A673 (cell line): Measurements from ENCODE around the gene TFF2.

Experiments
- EZH2 ChIP-seq: fragments of 200-600 bp; sonication (generic); IDR thresholded peaks from 2 replicates; pipeline ENCODE4 v1.6.1; 2017; ENCODE audit warnings: borderline replicate concordance, low read depth, mild to moderate bottlenecking, mixed read lengths, antibody characterized with exemption, low read length; ENCODE audit not compliant: poor library complexity, severe bottlenecking
- TF ChIP-seq, protein P1 (sequence below): fragments of 300-800, 200-600 bp; sonication (generic); conservative IDR thresholded peaks from 2 replicates; pipeline ENCODE4 v1.5.1; 2017; ENCODE audit warnings: low read depth, mild to moderate bottlenecking, antibody characterized with exemption, low read length, moderate library complexity, mixed read lengths

DNA sequence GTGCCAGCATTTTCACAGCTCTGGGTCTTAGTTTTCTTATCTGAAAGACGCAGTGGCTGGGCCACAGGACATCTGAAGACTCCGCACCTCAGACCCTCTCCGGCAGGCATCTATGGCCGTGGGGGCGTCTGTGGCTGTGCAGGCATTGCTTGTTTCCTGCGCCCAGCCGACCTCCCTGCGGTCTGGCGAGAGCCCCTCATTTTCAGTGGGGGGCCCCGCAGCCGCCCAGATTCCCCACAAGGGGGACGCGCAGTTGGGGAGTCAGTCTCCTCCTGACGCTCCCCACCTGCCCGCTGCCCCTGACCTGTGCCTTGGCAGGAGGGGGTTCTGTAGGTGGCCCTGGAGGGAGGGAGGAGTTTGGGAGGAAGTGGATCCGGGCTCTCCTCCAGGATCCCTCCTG lies 19.0 kb upstream of the TFF2 start:
- TF ChIP-seq, protein P1, sequence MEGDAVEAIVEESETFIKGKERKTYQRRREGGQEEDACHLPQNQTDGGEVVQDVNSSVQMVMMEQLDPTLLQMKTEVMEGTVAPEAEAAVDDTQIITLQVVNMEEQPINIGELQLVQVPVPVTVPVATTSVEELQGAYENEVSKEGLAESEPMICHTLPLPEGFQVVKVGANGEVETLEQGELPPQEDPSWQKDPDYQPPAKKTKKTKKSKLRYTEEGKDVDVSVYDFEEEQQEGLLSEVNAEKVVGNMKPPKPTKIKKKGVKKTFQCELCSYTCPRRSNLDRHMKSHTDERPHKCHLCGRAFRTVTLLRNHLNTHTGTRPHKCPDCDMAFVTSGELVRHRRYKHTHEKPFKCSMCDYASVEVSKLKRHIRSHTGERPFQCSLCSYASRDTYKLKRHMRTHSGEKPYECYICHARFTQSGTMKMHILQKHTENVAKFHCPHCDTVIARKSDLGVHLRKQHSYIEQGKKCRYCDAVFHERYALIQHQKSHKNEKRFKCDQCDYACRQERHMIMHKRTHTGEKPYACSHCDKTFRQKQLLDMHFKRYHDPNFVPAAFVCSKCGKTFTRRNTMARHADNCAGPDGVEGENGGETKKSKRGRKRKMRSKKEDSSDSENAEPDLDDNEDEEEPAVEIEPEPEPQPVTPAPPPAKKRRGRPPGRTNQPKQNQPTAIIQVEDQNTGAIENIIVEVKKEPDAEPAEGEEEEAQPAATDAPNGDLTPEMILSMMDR: no peak
- TF ChIP-seq EZH2: no peak
